Kasumi-1 (cell line): ENCODE measurements around the gene COPS8.

Experiments
- DNase-seq, 2 experiments: peaks; one replicate each; lab custom pipeline; 2025; lab: John Stamatoyannopoulos, UW

The COPS8 gene

GRCh38 chr2:237065071-237065377 lies 20.7 kb upstream of the COPS8 start:
- DNase-seq, result no peak

- DNase-seq, result no peak
Measured at GRCh38 chr2:237066396-237066795, 19.3 kb upstream of the COPS8 start.

- no peak for DNase-seq
Measured at GRCh38 chr2:237068005-237068576, 17.6 kb upstream of the COPS8 start.

- peak; percentile 3 to 25 for DNase-seq
Measured at GRCh38 chr2:237072067-237072931, 13.4 kb upstream of the COPS8 start.

GRCh38 chr2:237073552-237073951 lies 12.1 kb upstream of the COPS8 start:
- no peak for DNase-seq

GRCh38 chr2:237074211-237074993 lies 11.3 kb upstream of the COPS8 start:
- DNase-seq, result no peak

GRCh38 chr2:237075749-237076599 lies 9.7 kb upstream of the COPS8 start:
- DNase-seq, result no peak

GRCh38 chr2:237081596-237081995 lies 4.1 kb upstream of the COPS8 start:
- no peak for DNase-seq

- no peak for DNase-seq
Measured at GRCh38 chr2:237083026-237083425, 2.7 kb upstream of the COPS8 start.

- DNase-seq, result no peak
Measured at GRCh38 chr2:237084444-237084843, 1.2 kb upstream of the COPS8 start.

GRCh38 chr2:237090906-237091305 lies 5.2 kb downstream of the COPS8 start:
- no peak for DNase-seq

GRCh38 chr2:237091779-237092436 lies 6.2 kb downstream of the COPS8 start:
- DNase-seq, result no peak

GRCh38 chr2:237092506-237092905 lies 6.8 kb downstream of the COPS8 start:
- no peak for DNase-seq

- DNase-seq, result no peak
Measured at GRCh38 chr2:237092920-237093781, 7.5 kb downstream of the COPS8 start.

- no peak for DNase-seq
Measured at GRCh38 chr2:237096201-237096600, 10.5 kb downstream of the COPS8 start.

- DNase-seq, result no peak
Measured at GRCh38 chr2:237096911-237097310, 11.2 kb downstream of the COPS8 start.

- DNase-seq, result no peak
Measured at GRCh38 chr2:237097326-237097910, 11.7 kb downstream of the COPS8 start.

GRCh38 chr2:237097911-237098702 lies 12.4 kb downstream of the COPS8 start:
- no peak for DNase-seq

GRCh38 chr2:237099804-237100203 lies 14.1 kb downstream of the COPS8 start:
- DNase-seq, result no peak
